Hepatocyte (in vitro differentiated cells): ENCODE data around the gene CDH19.

Experiments used
- CTCF ChIP-seq: fragments of 200-600 bp; sonication (generic); IDR thresholded peaks from 2 replicates; pipeline ENCODE4 v1.5.1; 2016; ENCODE audit warnings: antibody characterized with exemption, mild to moderate bottlenecking; ENCODE audit not compliant: poor library complexity
- EZH2 ChIP-seq: fragments of 200-600 bp; sonication (generic); IDR thresholded peaks from 2 replicates; pipeline ENCODE4 v1.6.1; 2016; ENCODE audit warnings: antibody characterized with exemption, mild to moderate bottlenecking, borderline replicate concordance

GRCh38 chr18:66599190-66599589 lies 4.7 kb downstream of the CDH19 start:
- TF ChIP-seq EZH2, result no peak
- no peak for TF ChIP-seq CTCF
